Activated naive CD4-positive, alpha-beta T cell treated with anti-CD3 and anti-CD28 coated beads, Interleukin-2, amount 10 ng/mL, durations not matched to agents 7 days and 5 days (primary cell): ENCODE measurements around the gene FRMD3.
"Not testable (repeated sequence)": the region's sequence is repeated elsewhere in the genome, so short reads cannot be mapped to it uniquely, and the experiment has no call there.

ENCODE experiments used
- CTCF ChIA-PET: fragments of 350-600 bp; sonication (Branson Sonifier 250); formaldehyde crosslinking; loops from one replicate; lab custom pipeline; 2021; ENCODE audit warnings: antibody characterized with exemption; lab: Charles Lee
- DNase-seq: peaks from one replicate; pipeline ENCODE4 v3.0.0-alpha.2; 2020
- H3K27ac Mint-ChIP-seq: one replicate; pipeline ENCODE4 v1.8.0; 2021; ENCODE audit warnings: mild to moderate bottlenecking, moderate library complexity, mixed read lengths
- H3K27me3 Mint-ChIP-seq: one replicate; pipeline ENCODE4 v1.8.0; 2021; ENCODE audit warnings: mild to moderate bottlenecking, mixed read lengths
- H3K36me3 Mint-ChIP-seq: one replicate; pipeline ENCODE4 v1.8.0; 2021; ENCODE audit warnings: mixed read lengths
- H3K4me1 Mint-ChIP-seq: one replicate; pipeline ENCODE4 v1.8.0; 2021; ENCODE audit warnings: mixed read lengths
- H3K4me3 Mint-ChIP-seq: one replicate; pipeline ENCODE4 v1.8.0; 2021; ENCODE audit warnings: mild to moderate bottlenecking, moderate library complexity, mixed read lengths
- H3K9me3 Mint-ChIP-seq: one replicate; pipeline ENCODE4 v1.8.0; 2021; ENCODE audit warnings: mixed read lengths

Gene FRMD3

GRCh38 chr9:83544002-83544698 lies 5.9 kb upstream of the FRMD3 start:
- CTCF ChIA-PET: interaction anchor here (0.7 to 5.6 kb wide), 17 partner anchors 9 to 217 kb away, joined by 3 to 175 read pairs (median 5); no protein-coding TSS in a partner anchor
- H3K4me3 Mint-ChIP-seq: no peak overlapping the region
- H3K9me3 Mint-ChIP-seq: no peaks in the 10 kb centered on the region
- H3K27me3 Mint-ChIP-seq: peaks cover 13% of the 10 kb centered on the region
- no peaks in the 10 kb centered on the region for H3K36me3 Mint-ChIP-seq
- H3K4me1 Mint-ChIP-seq: no peaks in the 10 kb centered on the region
- DNase-seq: no peak
- H3K27ac Mint-ChIP-seq: no peak overlapping the region

GRCh38 chr9:83538890-83539238 lies 663 bp upstream of the FRMD3 start:
- Mint-ChIP-seq H3K27me3 (peaks cover 44% of the 10 kb centered on the region), H3K27ac (no peak overlapping the region), H3K9me3 (no peaks in the 10 kb centered on the region), H3K4me3 (peak overlapping the region; percentile 51), H3K4me1 (peaks cover 4% of the 10 kb centered on the region), H3K36me3 (no peaks in the 10 kb centered on the region)
- no peak for DNase-seq
- CTCF ChIA-PET: interaction anchor here (0.5 to 4.7 kb wide), 6 partner anchors 10 to 1647 kb away, joined by 3 to 24 read pairs (median 4); no protein-coding TSS in a partner anchor

- Mint-ChIP-seq H3K36me3 (no peaks in the 10 kb centered on the region), H3K4me3 (no peak overlapping the region), H3K27me3 (peaks cover 44% of the 10 kb centered on the region), H3K9me3 (no peaks in the 10 kb centered on the region), H3K4me1 (peaks cover 4% of the 10 kb centered on the region), H3K27ac (no peak overlapping the region)
- no peak for DNase-seq
- CTCF ChIA-PET: interaction anchor here (1.9 to 4.7 kb wide), 2 partner anchors 8 to 202 kb away, joined by 4 to 24 read pairs; no protein-coding TSS in a partner anchor
Measured at GRCh38 chr9:83537331-83538171, 650 bp downstream of the FRMD3 start.

GRCh38 chr9:83536332-83536731 lies 1.9 kb downstream of the FRMD3 start:
- H3K36me3 Mint-ChIP-seq: no peaks in the 10 kb centered on the region
- CTCF ChIA-PET: no interaction called here
- DNase-seq: no peak

GRCh38 chr9:83535736-83536135 lies 2.5 kb downstream of the FRMD3 start:
- H3K27ac Mint-ChIP-seq: no peak overlapping the region
- CTCF ChIA-PET: interaction anchor here (1.3 to 1.5 kb wide), 2 partner anchors 9 to 201 kb away, joined by 6 to 8 read pairs; no protein-coding TSS in a partner anchor
- peaks cover 41% of the 10 kb centered on the region for H3K27me3 Mint-ChIP-seq
- H3K4me3 Mint-ChIP-seq: no peak overlapping the region
- DNase-seq: no peak
- H3K9me3 Mint-ChIP-seq: no peaks in the 10 kb centered on the region
- peaks cover 4% of the 10 kb centered on the region for H3K4me1 Mint-ChIP-seq
- no peaks in the 10 kb centered on the region for H3K36me3 Mint-ChIP-seq

More at GRCh38 chr9:83536332-83536731, 1.9 kb downstream of the FRMD3 start:
- H3K4me3 Mint-ChIP-seq: no peak overlapping the region
- H3K4me1 Mint-ChIP-seq: peaks cover 4% of the 10 kb centered on the region
- no peak overlapping the region for H3K27ac Mint-ChIP-seq
- H3K9me3 Mint-ChIP-seq: no peaks in the 10 kb centered on the region
- peaks cover 44% of the 10 kb centered on the region for H3K27me3 Mint-ChIP-seq

- no peaks in the 10 kb centered on the region for H3K36me3 Mint-ChIP-seq
- no peaks in the 10 kb centered on the region for H3K9me3 Mint-ChIP-seq
- no peak for DNase-seq
- peaks cover 23% of the 10 kb centered on the region for H3K27me3 Mint-ChIP-seq
- CTCF ChIA-PET: no interaction called here
- no peaks in the 10 kb centered on the region for H3K4me1 Mint-ChIP-seq
- no peak overlapping the region for H3K4me3 Mint-ChIP-seq
- H3K27ac Mint-ChIP-seq: no peak overlapping the region
Measured at GRCh38 chr9:83533296-83533695, 4.9 kb downstream of the FRMD3 start.

- H3K27me3 Mint-ChIP-seq: no peaks in the 10 kb centered on the region
- H3K9me3 Mint-ChIP-seq: no peaks in the 10 kb centered on the region
- no peak for DNase-seq
- H3K4me1 Mint-ChIP-seq: no peaks in the 10 kb centered on the region
- H3K27ac Mint-ChIP-seq: no peak overlapping the region
- no peaks in the 10 kb centered on the region for H3K36me3 Mint-ChIP-seq
- no peak overlapping the region for H3K4me3 Mint-ChIP-seq
- CTCF ChIA-PET: no interaction called here
Measured at GRCh38 chr9:83526901-83527300, 11.3 kb downstream of the FRMD3 start.

GRCh38 chr9:83526211-83526610 lies 12.0 kb downstream of the FRMD3 start:
- H3K36me3 Mint-ChIP-seq: no peaks in the 10 kb centered on the region
- H3K4me3 Mint-ChIP-seq: no peak overlapping the region
- no peaks in the 10 kb centered on the region for H3K4me1 Mint-ChIP-seq
- DNase-seq: no peak
- CTCF ChIA-PET: interaction anchor here (1.9 kb wide), 1 partner anchor 192 kb away, joined by 6 read pairs; no protein-coding TSS in a partner anchor
- H3K27ac Mint-ChIP-seq: no peak overlapping the region
- no peaks in the 10 kb centered on the region for H3K27me3 Mint-ChIP-seq
- H3K9me3 Mint-ChIP-seq: no peaks in the 10 kb centered on the region

- Mint-ChIP-seq H3K27ac (no peak overlapping the region), H3K36me3 (no peaks in the 10 kb centered on the region), H3K9me3 (no peaks in the 10 kb centered on the region), H3K27me3 (no peaks in the 10 kb centered on the region), H3K4me1 (no peaks in the 10 kb centered on the region), H3K4me3 (no peak overlapping the region)
- no peak for DNase-seq
- CTCF ChIA-PET: interaction anchor here (0.6 kb wide), 1 partner anchor 905 kb away, joined by 3 read pairs; no protein-coding TSS in a partner anchor
Measured at GRCh38 chr9:83523684-83524083, 14.5 kb downstream of the FRMD3 start.

- DNase-seq: no peak
Measured at GRCh38 chr9:83521411-83521810, 16.8 kb downstream of the FRMD3 start.

GRCh38 chr9:83521011-83521410 lies 17.2 kb downstream of the FRMD3 start:
- no peak overlapping the region for H3K27ac Mint-ChIP-seq
- H3K27me3 Mint-ChIP-seq: no peaks in the 10 kb centered on the region
- H3K36me3 Mint-ChIP-seq: no peaks in the 10 kb centered on the region
- no peaks in the 10 kb centered on the region for H3K4me1 Mint-ChIP-seq
- CTCF ChIA-PET: no interaction called here
- DNase-seq: no peak
- no peak overlapping the region for H3K4me3 Mint-ChIP-seq
- no peaks in the 10 kb centered on the region for H3K9me3 Mint-ChIP-seq

More at GRCh38 chr9:83521411-83521810, 16.8 kb downstream of the FRMD3 start:
- Mint-ChIP-seq H3K4me1 (no peaks in the 10 kb centered on the region), H3K4me3 (no peak overlapping the region), H3K36me3 (no peaks in the 10 kb centered on the region), H3K27me3 (no peaks in the 10 kb centered on the region), H3K27ac (no peak overlapping the region), H3K9me3 (no peaks in the 10 kb centered on the region)
- CTCF ChIA-PET: no interaction called here

GRCh38 chr9:83520292-83520691 lies 17.9 kb downstream of the FRMD3 start:
- H3K27me3 Mint-ChIP-seq: no peaks in the 10 kb centered on the region
- H3K27ac Mint-ChIP-seq: no peak overlapping the region
- H3K4me3 Mint-ChIP-seq: no peak overlapping the region
- H3K9me3 Mint-ChIP-seq: no peaks in the 10 kb centered on the region
- H3K36me3 Mint-ChIP-seq: no peaks in the 10 kb centered on the region
- no peak for DNase-seq
- H3K4me1 Mint-ChIP-seq: no peaks in the 10 kb centered on the region
- CTCF ChIA-PET: no interaction called here

GRCh38 chr9:83517980-83518379 lies 20.2 kb downstream of the FRMD3 start:
- H3K4me3 Mint-ChIP-seq, H3K27ac Mint-ChIP-seq, CTCF ChIA-PET, DNase-seq, H3K9me3 Mint-ChIP-seq, H3K36me3 Mint-ChIP-seq, H3K4me1 Mint-ChIP-seq, H3K27me3 Mint-ChIP-seq: not testable (repeated sequence)

- CTCF ChIA-PET: no interaction called here
- H3K27me3 Mint-ChIP-seq: no peaks in the 10 kb centered on the region
Measured at GRCh38 chr9:83514767-83515166, 23.4 kb downstream of the FRMD3 start.

More at GRCh38 chr9:83514767-83515166, 23.4 kb downstream of the FRMD3 start:
- Mint-ChIP-seq H3K4me1 (no peaks in the 10 kb centered on the region), H3K4me3 (no peak overlapping the region), H3K27ac (no peak overlapping the region), H3K9me3 (no peaks in the 10 kb centered on the region), H3K36me3 (no peaks in the 10 kb centered on the region)
- DNase-seq: no peak
